ENCODE results near the gene PLCG1. TPM values are rescaled to one million over a fixed set of nuclear protein-coding genes. Genes with fewer than 3 reads are reported as not detected.
A peak's percentile ranks its signal among the peaks of the same experiment; 100 is the strongest.

PLCG1 gene
- total RNA-seq, 1 experiment from 2014 or later, result 45.6 TPM

DNA sequence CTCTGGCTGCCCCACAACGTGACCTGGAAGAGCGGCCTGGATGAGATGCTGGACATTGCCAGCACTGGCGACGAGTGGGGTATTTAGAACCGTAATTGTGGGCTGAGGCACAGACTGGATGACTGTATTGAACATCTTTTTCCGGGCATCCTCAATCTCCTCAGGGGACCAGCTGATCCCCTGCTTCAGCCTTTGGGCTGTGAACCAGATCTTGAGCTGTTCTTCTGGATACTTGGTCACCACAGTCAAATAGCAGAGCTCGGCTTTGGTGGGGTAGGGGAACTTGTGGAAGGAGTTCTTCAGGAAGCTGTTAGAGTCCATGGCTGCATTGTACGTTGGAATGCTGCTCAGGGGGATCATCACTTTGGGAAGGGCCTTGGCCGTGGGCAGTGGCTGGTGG lies 66.3 kb downstream of the PLCG1 start (continued):
- TF ChIP-seq, protein P1, sequence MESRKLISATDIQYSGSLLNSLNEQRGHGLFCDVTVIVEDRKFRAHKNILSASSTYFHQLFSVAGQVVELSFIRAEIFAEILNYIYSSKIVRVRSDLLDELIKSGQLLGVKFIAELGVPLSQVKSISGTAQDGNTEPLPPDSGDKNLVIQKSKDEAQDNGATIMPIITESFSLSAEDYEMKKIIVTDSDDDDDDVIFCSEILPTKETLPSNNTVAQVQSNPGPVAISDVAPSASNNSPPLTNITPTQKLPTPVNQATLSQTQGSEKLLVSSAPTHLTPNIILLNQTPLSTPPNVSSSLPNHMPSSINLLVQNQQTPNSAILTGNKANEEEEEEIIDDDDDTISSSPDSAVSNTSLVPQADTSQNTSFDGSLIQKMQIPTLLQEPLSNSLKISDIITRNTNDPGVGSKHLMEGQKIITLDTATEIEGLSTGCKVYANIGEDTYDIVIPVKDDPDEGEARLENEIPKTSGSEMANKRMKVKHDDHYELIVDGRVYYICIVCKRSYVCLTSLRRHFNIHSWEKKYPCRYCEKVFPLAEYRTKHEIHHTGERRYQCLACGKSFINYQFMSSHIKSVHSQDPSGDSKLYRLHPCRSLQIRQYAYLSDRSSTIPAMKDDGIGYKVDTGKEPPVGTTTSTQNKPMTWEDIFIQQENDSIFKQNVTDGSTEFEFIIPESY (IDR thresholded peaks at IDR 0.05; ENCODE audit: extremely low read depth, insufficient replicate concordance, low read length), result no peak
- TF ChIP-seq FOSL1 (IDR thresholded peaks at IDR 0.05; ENCODE audit: low read depth) (no peak), SRF (IDR thresholded peaks at IDR 0.05; ENCODE audit: low read depth) (no peak), EGR1 (IDR thresholded peaks at IDR 0.05; ENCODE audit: low read depth) (no peak)

DNA sequence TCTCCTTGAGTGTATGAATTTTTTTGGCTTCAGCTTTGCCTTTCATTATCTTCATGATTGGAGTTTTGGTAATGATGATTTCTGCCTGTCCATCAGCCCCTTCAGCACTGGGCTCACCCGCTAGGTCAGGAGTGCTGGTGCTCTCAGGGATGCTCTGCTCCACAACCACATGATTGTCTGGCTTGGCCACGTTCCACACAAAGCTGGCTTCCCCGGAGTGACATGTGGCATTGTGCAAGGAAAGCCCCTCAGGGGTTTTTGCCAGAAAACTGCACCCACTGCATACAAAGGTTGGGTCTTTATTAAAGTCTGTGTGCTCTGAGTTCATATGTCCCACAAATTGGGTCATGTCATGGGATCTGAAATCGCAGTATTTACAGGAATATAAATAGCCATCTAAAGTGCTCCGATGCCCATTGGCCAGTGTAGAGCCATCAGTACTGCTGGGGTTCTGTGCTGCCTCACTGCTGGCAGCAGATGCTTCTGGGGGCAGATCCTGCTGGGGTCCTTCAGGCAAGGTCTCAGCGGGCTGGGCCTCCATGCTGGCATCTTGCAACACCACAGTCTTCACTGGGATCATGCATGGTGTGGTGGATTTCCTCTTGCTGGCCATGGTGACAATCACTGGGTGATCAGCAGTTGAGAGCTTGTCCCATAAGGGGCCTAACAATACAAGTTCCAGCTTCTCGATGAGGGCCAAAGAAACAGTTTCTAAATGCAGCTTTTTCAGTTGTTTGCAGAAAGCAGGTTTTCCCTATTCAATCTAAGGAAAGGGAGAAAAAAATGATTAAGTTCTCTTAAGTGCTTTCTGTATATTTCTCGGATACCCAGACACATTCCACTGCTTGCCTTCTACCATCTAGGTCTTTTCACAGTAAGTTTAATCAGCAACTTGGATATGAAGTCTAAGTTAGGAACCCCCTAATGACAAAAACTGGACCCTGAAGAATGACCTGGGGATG lies 67.2 kb downstream of the PLCG1 start:
- Histone ChIP-seq H3K9me2 (ENCODE audit: insufficient read depth) (no peaks in the 10 kb centered on the region), H4K20me1 (ENCODE audit: insufficient read depth) (no peaks in the 10 kb centered on the region), H3K36me3 (ENCODE audit: control insufficient read depth in 1 of 2, insufficient read depth in 2 of 2, low read length in 2 of 2) (no peaks in the 10 kb centered on the region), H3K4me2 (ENCODE audit: low read length) (no peak overlapping the region), H3K9ac (ENCODE audit: low read length) (no peak overlapping the region), H3K4me3 (replicated peaks in 1 of 2; ENCODE audit: low read depth in 1 of 2, low read length in 2 of 2) (no peak overlapping the region), H3K79me2 (ENCODE audit: insufficient read depth, low read length) (no peaks in the 10 kb centered on the region), H3K27ac (ENCODE audit: low read depth, low read length) (no peak overlapping the region), H3K9me3 (ENCODE audit: control insufficient read depth in 1 of 2, insufficient read depth in 1 of 2, low read depth in 1 of 2, low read length in 2 of 2) (no peaks in the 10 kb centered on the region), H3K4me1 (ENCODE audit: control insufficient read depth in 1 of 2, insufficient read depth in 2 of 2, low read length in 2 of 2) (no peaks in the 10 kb centered on the region), H3K27me3 (ENCODE audit: insufficient read depth, low read length) (no peaks in the 10 kb centered on the region), H2AFZ (ENCODE audit: low read depth, low read length, poor library complexity, severe bottlenecking) (no peak overlapping the region)
- TSS peak; percentile 26 for BruUV-seq (replicated peaks)
- DNase-seq (ENCODE audit: low read depth, low spot score) (no peak), ATAC-seq (no peak)
- RAD21 ChIA-PET (ENCODE audit: low non-redundant PET in 1 of 2, low total read pairs in 2 of 2, uncharacterized antibody in 2 of 2, unreplicated experiment in 2 of 2), result no interaction called here
- CTCF ChIA-PET, result no interaction called here
- intact Hi-C loops (cut with micrococcal nuclease), result no loop called here
- POLR2A ChIA-PET, result no interaction called here
- TF ChIP-seq, protein P2, sequence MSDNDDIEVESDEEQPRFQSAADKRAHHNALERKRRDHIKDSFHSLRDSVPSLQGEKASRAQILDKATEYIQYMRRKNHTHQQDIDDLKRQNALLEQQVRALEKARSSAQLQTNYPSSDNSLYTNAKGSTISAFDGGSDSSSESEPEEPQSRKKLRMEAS (IDR thresholded peaks at IDR 0.05), result no peak
- TF ChIP-seq CBX3 (IDR thresholded peaks at IDR 0.05; ENCODE audit: low read depth), result no peak
- no peak for TF ChIP-seq POLR2A (IDR thresholded peaks at IDR 0.05; ENCODE audit: borderline replicate concordance, extremely low read depth, insufficient read depth, insufficient read length)
- TF ChIP-seq SP1 (IDR thresholded peaks at IDR 0.05; ENCODE audit: low read depth), result no peak
- TF ChIP-seq RAD21 (IDR thresholded peaks at IDR 0.05; ENCODE audit: low read depth), result no peak
- no peak for TF ChIP-seq SRF (IDR thresholded peaks at IDR 0.05; ENCODE audit: low read depth)
- TF ChIP-seq ZNF274 (IDR thresholded peaks at IDR 0.05; ENCODE audit: low read depth, low read length), result no peak
- TF ChIP-seq, protein P3, sequence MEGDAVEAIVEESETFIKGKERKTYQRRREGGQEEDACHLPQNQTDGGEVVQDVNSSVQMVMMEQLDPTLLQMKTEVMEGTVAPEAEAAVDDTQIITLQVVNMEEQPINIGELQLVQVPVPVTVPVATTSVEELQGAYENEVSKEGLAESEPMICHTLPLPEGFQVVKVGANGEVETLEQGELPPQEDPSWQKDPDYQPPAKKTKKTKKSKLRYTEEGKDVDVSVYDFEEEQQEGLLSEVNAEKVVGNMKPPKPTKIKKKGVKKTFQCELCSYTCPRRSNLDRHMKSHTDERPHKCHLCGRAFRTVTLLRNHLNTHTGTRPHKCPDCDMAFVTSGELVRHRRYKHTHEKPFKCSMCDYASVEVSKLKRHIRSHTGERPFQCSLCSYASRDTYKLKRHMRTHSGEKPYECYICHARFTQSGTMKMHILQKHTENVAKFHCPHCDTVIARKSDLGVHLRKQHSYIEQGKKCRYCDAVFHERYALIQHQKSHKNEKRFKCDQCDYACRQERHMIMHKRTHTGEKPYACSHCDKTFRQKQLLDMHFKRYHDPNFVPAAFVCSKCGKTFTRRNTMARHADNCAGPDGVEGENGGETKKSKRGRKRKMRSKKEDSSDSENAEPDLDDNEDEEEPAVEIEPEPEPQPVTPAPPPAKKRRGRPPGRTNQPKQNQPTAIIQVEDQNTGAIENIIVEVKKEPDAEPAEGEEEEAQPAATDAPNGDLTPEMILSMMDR (IDR thresholded peaks at IDR 0.05 in 2 of 3, conservative IDR thresholded peaks at IDR 0.05 in 1 of 3; ENCODE audit: borderline replicate concordance in 1 of 3, insufficient read depth in 1 of 3, low read depth in 2 of 3, low read length in 2 of 3), result no peak
- TF ChIP-seq CEBPB (IDR thresholded peaks at IDR 0.05; ENCODE audit: low read depth), result no peak
- no peak for TF ChIP-seq EZH2 (IDR thresholded peaks at IDR 0.05)
